ENCODE results near the gene TGM2. TPM values are rescaled to one million over a fixed set of nuclear protein-coding genes. Genes with fewer than 3 reads are reported as not detected.

The TGM2 gene
- total and polyA plus RNA-seq, 2 donors (not counting 3 experiments of a cell fraction or from before 2014, with no cell fraction given): 861 to 868 TPM

DNA sequence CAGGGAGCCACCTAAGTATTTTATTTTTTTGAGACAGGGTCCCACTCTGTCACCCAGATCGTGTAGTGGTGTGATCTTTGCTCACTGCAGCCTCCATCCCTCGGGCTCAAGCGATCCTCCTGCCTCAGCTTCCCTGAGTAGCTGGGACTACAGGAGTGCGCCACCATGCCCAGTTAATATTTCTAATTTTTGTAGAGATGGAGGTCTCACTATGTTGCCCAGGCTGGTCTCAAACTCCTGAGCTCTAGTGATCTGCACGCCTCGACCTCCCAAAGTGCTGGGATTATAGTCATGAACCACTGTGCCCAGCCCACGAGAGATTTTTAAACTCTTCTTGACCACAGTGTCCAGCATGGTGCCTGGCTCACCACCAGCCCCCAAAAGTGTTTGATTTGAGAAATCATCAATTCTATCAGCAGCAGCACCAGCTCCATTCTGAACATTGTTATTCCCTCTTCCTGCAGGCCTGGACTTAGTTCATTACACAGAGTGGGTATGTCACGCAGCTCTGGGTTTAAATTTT is 2.3 kb upstream of the TGM2 start:
- Histone ChIP-seq H3K9me3 (replicated peaks; ENCODE audit: control insufficient read depth, insufficient read depth, low read length) (no peaks in the 10 kb centered on the region), H3K27ac (ENCODE audit: insufficient read depth, low read depth, low read length) (peak overlapping the region; percentile 96), H3K79me2 (ENCODE audit: control insufficient read depth, insufficient read depth, low read length) (peaks cover 33% of the 10 kb centered on the region), H3K9ac (replicated peaks; ENCODE audit: extremely low read depth, insufficient read depth, low read length) (peak overlapping the region; percentile 73), H3K27me3 (ENCODE audit: control insufficient read depth in 2 of 2, insufficient read depth in 2 of 2, low read length in 2 of 2) (no peaks in the 10 kb centered on the region), H3K4me2 (ENCODE audit: insufficient read depth, low read length) (peak overlapping the region; percentile 50), H3K4me3 (replicated peaks in 1 of 3; ENCODE audit: insufficient read depth in 1 of 3, low read depth in 1 of 3, low read length in 3 of 3) (no peak overlapping the region), H3K36me3 (ENCODE audit: control insufficient read depth in 2 of 2, extremely low read depth in 1 of 2, insufficient read depth in 2 of 2, low read length in 2 of 2) (no peaks in the 10 kb centered on the region), H4K20me1 (replicated peaks; ENCODE audit: control insufficient read depth, extremely low read depth, insufficient read depth, low read length) (no peaks in the 10 kb centered on the region), H3K4me1 (ENCODE audit: control insufficient read depth, extremely low read depth, insufficient read depth, low read length) (peaks cover 68% of the 10 kb centered on the region), H2AFZ (ENCODE audit: low read depth, low read length) (no peak overlapping the region), H3K9me1 (replicated peaks; ENCODE audit: control insufficient read depth, extremely low read depth, insufficient read depth, low read length) (no peaks in the 10 kb centered on the region)
- no TSS peak for BruUV-seq (replicated peaks)
- DNase-seq (ENCODE audit: low read depth, low spot score) (no peak), FAIRE-seq (peak; percentile 49)
- dilution Hi-C loops (cut with MboI; ENCODE audit: extremely low pct_ligation_motif_present, low sequenced_read_pairs): no loop called here
- ChIA-PET POLR2A (no interaction called here), CTCF (interaction anchor here (0.6 to 8.8 kb wide), 12 partner anchors 9 to 603 kb away, joined by 3 to 156 read pairs (median 8); no protein-coding TSS in a partner anchor)
- TF ChIP-seq FOS (IDR thresholded peaks at IDR 0.05; ENCODE audit: borderline replicate concordance, insufficient read depth, low read length) (no peak), JUN (IDR thresholded peaks at IDR 0.05; ENCODE audit: borderline replicate concordance, insufficient read depth, insufficient read length, low read depth) (no peak), MYC (IDR thresholded peaks at IDR 0.05; ENCODE audit: low read depth, low read length) (no peak), EZH2 (IDR thresholded peaks at IDR 0.05; ENCODE audit: borderline replicate concordance, low read depth, low read length, severe bottlenecking) (no peak), POLR2A (IDR thresholded peaks at IDR 0.05; ENCODE audit: low read depth, low read length) (no peak)
- TF ChIP-seq, protein P1, sequence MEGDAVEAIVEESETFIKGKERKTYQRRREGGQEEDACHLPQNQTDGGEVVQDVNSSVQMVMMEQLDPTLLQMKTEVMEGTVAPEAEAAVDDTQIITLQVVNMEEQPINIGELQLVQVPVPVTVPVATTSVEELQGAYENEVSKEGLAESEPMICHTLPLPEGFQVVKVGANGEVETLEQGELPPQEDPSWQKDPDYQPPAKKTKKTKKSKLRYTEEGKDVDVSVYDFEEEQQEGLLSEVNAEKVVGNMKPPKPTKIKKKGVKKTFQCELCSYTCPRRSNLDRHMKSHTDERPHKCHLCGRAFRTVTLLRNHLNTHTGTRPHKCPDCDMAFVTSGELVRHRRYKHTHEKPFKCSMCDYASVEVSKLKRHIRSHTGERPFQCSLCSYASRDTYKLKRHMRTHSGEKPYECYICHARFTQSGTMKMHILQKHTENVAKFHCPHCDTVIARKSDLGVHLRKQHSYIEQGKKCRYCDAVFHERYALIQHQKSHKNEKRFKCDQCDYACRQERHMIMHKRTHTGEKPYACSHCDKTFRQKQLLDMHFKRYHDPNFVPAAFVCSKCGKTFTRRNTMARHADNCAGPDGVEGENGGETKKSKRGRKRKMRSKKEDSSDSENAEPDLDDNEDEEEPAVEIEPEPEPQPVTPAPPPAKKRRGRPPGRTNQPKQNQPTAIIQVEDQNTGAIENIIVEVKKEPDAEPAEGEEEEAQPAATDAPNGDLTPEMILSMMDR (IDR thresholded peaks at IDR 0.05; ENCODE audit: extremely low read depth in 1 of 2, insufficient read depth in 1 of 2, low read depth in 1 of 2, low read length in 2 of 2): no peak
- TF ChIP-seq, protein P2, sequence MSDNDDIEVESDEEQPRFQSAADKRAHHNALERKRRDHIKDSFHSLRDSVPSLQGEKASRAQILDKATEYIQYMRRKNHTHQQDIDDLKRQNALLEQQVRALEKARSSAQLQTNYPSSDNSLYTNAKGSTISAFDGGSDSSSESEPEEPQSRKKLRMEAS (IDR thresholded peaks at IDR 0.05; ENCODE audit: insufficient read depth, insufficient read length): no peak
- intact Hi-C loops (cut with micrococcal nuclease): loop anchor here (5.0 kb wide), 1 partner anchor 110 kb away; no protein-coding TSS in a partner anchor
